ENCODE measurements around the gene ALPI.

DNA sequence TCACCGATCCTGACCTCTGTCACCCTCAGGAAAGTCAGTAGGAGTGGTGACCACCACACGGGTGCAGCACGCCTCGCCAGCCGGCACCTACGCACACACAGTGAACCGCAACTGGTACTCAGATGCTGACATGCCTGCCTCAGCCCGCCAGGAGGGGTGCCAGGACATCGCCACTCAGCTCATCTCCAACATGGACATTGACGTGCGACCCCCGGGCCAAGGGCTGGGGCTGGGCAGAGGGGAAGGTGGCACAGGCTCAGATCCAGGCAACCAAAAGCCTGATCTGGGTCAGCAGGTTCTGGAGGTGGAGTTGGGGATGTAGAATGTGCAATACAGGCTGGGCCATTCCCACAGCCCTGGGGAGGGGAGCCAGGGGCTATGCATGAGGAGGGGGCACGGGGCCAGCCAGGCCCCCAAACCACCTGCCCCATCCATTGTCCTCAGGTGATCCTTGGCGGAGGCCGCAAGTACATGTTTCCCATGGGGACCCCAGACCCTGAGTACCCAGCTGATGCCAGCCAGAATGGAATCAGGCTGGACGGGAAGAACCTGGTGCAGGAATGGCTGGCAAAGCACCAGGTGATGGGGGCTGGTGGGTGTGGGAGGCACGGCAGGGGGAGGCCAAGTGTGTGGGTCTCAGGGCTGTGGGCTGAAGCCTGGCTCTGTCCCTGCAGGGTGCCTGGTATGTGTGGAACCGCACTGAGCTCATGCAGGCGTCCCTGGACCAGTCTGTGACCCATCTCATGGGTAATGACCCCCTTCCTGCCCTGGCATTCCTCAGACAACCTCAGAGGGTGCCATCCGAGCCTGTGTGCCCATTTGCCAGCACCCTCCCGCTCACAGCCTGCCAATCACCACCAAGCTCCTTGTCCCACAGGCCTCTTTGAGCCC, 1.4 kb downstream of the ALPI start:
- TF ChIP-seq, protein P1, sequence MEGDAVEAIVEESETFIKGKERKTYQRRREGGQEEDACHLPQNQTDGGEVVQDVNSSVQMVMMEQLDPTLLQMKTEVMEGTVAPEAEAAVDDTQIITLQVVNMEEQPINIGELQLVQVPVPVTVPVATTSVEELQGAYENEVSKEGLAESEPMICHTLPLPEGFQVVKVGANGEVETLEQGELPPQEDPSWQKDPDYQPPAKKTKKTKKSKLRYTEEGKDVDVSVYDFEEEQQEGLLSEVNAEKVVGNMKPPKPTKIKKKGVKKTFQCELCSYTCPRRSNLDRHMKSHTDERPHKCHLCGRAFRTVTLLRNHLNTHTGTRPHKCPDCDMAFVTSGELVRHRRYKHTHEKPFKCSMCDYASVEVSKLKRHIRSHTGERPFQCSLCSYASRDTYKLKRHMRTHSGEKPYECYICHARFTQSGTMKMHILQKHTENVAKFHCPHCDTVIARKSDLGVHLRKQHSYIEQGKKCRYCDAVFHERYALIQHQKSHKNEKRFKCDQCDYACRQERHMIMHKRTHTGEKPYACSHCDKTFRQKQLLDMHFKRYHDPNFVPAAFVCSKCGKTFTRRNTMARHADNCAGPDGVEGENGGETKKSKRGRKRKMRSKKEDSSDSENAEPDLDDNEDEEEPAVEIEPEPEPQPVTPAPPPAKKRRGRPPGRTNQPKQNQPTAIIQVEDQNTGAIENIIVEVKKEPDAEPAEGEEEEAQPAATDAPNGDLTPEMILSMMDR (IDR thresholded peaks at IDR 0.05), result no peak
- TF ChIP-seq POLR2A (IDR thresholded peaks at IDR 0.05; ENCODE audit: low read depth) (no peak), POLR2AphosphoS5 (IDR thresholded peaks at IDR 0.05) (no peak), EP300 (IDR thresholded peaks at IDR 0.05) (no peak)

Measured in esophagus muscularis mucosa (tissue), 4 donors.